Right atrium auricular region (tissue), 2 donors: ENCODE results near the gene SPATC1L. TPM values are rescaled to one million over a fixed set of nuclear protein-coding genes. Genes with fewer than 3 reads are reported as not detected.

Experiments used
- DNase-seq: peaks from one replicate; pipeline ENCODE4 v3.0.0-alpha.2; 2019; ENCODE audit warnings: low spot score
- H3K27ac ChIP-seq, 2 donors: fragments of 200-600 bp; sonication (generic); 1 replicate in 1 of 2; 2 replicates in 1 of 2; pipeline ENCODE4 v1.5.1; 2016 to 2019
- H3K27me3 ChIP-seq, 2 donors: fragments of 200-600 bp; sonication (generic); one replicate each; pipeline versions ENCODE4 v1.5.1 to v1.6.0; 2017 to 2019
- H3K36me3 ChIP-seq: fragments of 200-600 bp; sonication (generic); one replicate; pipeline ENCODE4 v1.5.1; 2016
- H3K4me1 ChIP-seq, 2 donors: fragments of 200-600 bp; sonication (generic); one replicate each; pipeline versions ENCODE4 v1.5.1 to v1.6.0; 2017 to 2019
- H3K4me3 ChIP-seq, 2 donors: fragments of 200-600 bp; sonication (generic); 1 replicate in 1 of 2; 2 replicates in 1 of 2; pipeline ENCODE4 v1.5.1; 2017 to 2019; ENCODE audit warnings: mild to moderate bottlenecking in 1 of 2, moderate library complexity in 1 of 2
- H3K9me3 ChIP-seq, 2 donors: fragments of 200-600 bp; sonication (generic); one replicate each; pipeline ENCODE4 v1.5.1; 2019
- CTCF ChIP-seq, 2 donors: fragments of 200-600 bp; sonication (generic); IDR thresholded peaks; one replicate each; pipeline ENCODE4 v1.5.1; 2019; ENCODE audit warnings: antibody characterized with exemption in 2 of 2
- total RNA-seq, 2 donors: library from RNA; depleted of rRNA; stranded (reverse); fragments of >200 nt; gene quantifications; one replicate each; pipeline ENCODE4 v1.1.0, GENCODE V29; 2016

SPATC1L gene
- total RNA-seq, 2 donors from 2014 or later: 8.7 to 12.5 TPM

GRCh38 chr21:46196733-46197132 lies 12.5 kb upstream of the SPATC1L start:
- Histone ChIP-seq H3K9me3 (no peaks in the 10 kb centered on the region), H3K4me3 (no peak overlapping the region), H3K36me3 (peaks cover 68% of the 10 kb centered on the region), H3K27ac (no peak overlapping the region), H3K4me1 (no peaks in the 10 kb centered on the region), H3K27me3 (no peaks in the 10 kb centered on the region)
- DNase-seq: no peak
- TF ChIP-seq CTCF (IDR thresholded peaks at IDR 0.05): no peak

GRCh38 chr21:46195595-46196195 lies 11.4 kb upstream of the SPATC1L start:
- Histone ChIP-seq H3K4me3 (no peak overlapping the region), H3K9me3 (no peaks in the 10 kb centered on the region), H3K27ac (no peak overlapping the region), H3K27me3 (no peaks in the 10 kb centered on the region), H3K4me1 (peaks cover 0 to 10% of the 10 kb centered on the region in 2 donors), H3K36me3 (peaks cover 70% of the 10 kb centered on the region)
- no peak for DNase-seq
- TF ChIP-seq CTCF (IDR thresholded peaks at IDR 0.05): no peak

DNA sequence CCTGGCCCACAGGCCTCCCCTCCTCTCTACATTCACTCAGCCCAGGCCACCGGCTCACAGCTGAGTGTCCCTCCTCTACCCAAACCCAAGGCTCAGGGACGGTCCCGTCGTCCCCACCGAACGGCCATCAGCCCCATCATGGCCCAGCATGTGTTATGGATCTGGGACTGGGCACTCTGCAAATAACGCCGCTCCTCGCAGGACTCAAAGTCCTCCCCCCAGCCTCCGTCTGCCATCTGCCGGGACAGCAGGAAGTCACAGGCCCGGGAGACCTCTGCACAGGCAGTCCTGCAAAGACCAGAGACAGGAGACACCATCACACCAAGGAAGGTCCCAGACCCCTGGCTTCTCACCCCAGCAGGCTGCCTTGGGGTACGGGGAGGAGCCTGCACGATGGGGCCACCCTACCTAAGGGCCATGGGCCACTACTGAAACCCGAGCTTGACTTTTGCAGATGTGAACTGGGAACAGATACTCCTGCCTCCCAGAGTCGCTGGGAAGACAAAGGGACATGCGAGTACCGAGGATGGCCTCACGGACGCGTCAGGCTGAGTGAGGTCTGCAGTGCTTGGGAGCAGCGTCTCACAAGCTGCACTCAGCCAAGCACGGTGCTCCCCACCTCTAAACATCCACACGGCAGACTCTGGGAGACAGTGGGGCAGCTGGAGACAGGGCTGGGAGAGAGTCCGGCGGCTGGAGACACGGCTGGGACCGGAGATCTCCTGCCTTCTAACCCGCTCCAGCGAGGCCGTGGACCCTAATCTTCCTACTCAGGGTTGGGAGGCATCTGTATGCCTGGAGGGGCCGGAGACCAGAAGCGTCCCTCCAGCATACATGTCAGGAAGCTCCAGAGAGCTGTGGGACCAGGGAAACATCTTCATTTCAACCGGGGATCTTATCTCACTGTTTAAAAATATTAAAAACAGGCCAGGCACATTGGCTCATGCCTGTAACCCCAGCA lies 10.4 kb upstream of the SPATC1L start:
- no peak for DNase-seq
- TF ChIP-seq CTCF (IDR thresholded peaks at IDR 0.05): no peak

GRCh38 chr21:46193829-46194373 lies 9.6 kb upstream of the SPATC1L start:
- no peak overlapping the region for H3K27ac ChIP-seq
- H3K27me3 ChIP-seq: no peaks in the 10 kb centered on the region
- no peak overlapping the region for H3K4me3 ChIP-seq
- H3K9me3 ChIP-seq: no peaks in the 10 kb centered on the region
- H3K4me1 ChIP-seq: peaks cover 0 to 28% of the 10 kb centered on the region in 2 donors
- TF ChIP-seq CTCF (IDR thresholded peaks at IDR 0.05): no peak
- peaks cover 62% of the 10 kb centered on the region for H3K36me3 ChIP-seq
- DNase-seq: no peak

More for the DNA sequence above, 10.4 kb upstream of the SPATC1L start:
- Histone ChIP-seq H3K27ac (no peak overlapping the region), H3K4me1 (peaks cover 0 to 21% of the 10 kb centered on the region in 2 donors), H3K27me3 (no peaks in the 10 kb centered on the region), H3K4me3 (no peak overlapping the region), H3K36me3 (peaks cover 68% of the 10 kb centered on the region), H3K9me3 (no peaks in the 10 kb centered on the region)

GRCh38 chr21:46191686-46192575 lies 7.7 kb upstream of the SPATC1L start:
- Histone ChIP-seq H3K36me3 (peaks cover 48% of the 10 kb centered on the region), H3K27me3 (no peaks in the 10 kb centered on the region), H3K4me3 (no peak overlapping the region), H3K9me3 (no peaks in the 10 kb centered on the region), H3K27ac (peak overlapping the region in 1 of 2 donors; percentile 89), H3K4me1 (peaks cover 0 to 43% of the 10 kb centered on the region in 2 donors)
- peak; percentile 54 for DNase-seq
- no peak for TF ChIP-seq CTCF (IDR thresholded peaks at IDR 0.05)
